Caco-2 (cell line): Measurements from ENCODE around the gene GRIK4. TPM values are rescaled to one million over a fixed set of nuclear protein-coding genes. Genes with fewer than 3 reads are reported as not detected.

Source experiments
- BruUV-seq: library from RNA; stranded (reverse); fragments of 400-500 nt; replicated peaks from 2 replicates; lab custom pipeline; 2021; lab: Mats Ljungman, UMichigan
- CTCF ChIA-PET: fragments of 300-600 bp; sonication (Branson Sonifier 250); formaldehyde crosslinking; loops from one replicate; lab custom pipeline; 2022; ENCODE audit warnings: antibody characterized with exemption; lab: Charles Lee
- POLR2A ChIA-PET: fragments of 300-600 bp; sonication (Branson Sonifier 250); formaldehyde crosslinking; loops from one replicate; lab custom pipeline; 2022; ENCODE audit warnings: antibody characterized with exemption; lab: Charles Lee
- DNase-seq, 2 experiments: peaks; one replicate each; pipeline versions ENCODE4 v3.0.0 to v3.0.0-alpha.2; 2020 to 2022
- H3K27me3 ChIP-seq: replicated peaks from 2 replicates; pipeline ENCODE4 v1.6.0; 2011; ENCODE audit warnings: low read length; ENCODE audit not compliant: control insufficient read depth, insufficient read depth
- H3K36me3 ChIP-seq: 2 replicates; pipeline ENCODE4 v1.5.1; 2011; ENCODE audit warnings: low read length; ENCODE audit not compliant: control insufficient read depth, insufficient read depth
- H3K4me1 ChIP-seq: fragments of 250-450 bp; sonication (Bioruptor Pico); 2 replicates; pipeline ENCODE4 v1.5.1; 2020; ENCODE audit warnings: mild to moderate bottlenecking
- H3K4me3 ChIP-seq: 2 replicates; pipeline ENCODE4 v1.5.1; 2011; ENCODE audit warnings: low read depth, mild to moderate bottlenecking, control low read depth, low read length
- H3K9me3 ChIP-seq: fragments of 250-450 bp; sonication (Bioruptor Pico); 2 replicates; pipeline ENCODE4 v1.5.1; 2020; ENCODE audit warnings: mild to moderate bottlenecking, moderate library complexity
- H3K27ac Mint-ChIP-seq: one replicate; pipeline ENCODE4 v1.8.0; 2022; ENCODE audit warnings: mixed read lengths; ENCODE audit not compliant: unreplicated experiment
- H3K27me3 Mint-ChIP-seq: one replicate; pipeline ENCODE4 v1.8.0; 2022; ENCODE audit warnings: mixed read lengths; ENCODE audit not compliant: insufficient read depth, unreplicated experiment
- H3K36me3 Mint-ChIP-seq: one replicate; pipeline ENCODE4 v1.8.0; 2022; ENCODE audit warnings: mild to moderate bottlenecking, mixed read lengths; ENCODE audit not compliant: insufficient read depth, unreplicated experiment
- H3K4me1 Mint-ChIP-seq: one replicate; pipeline ENCODE4 v1.8.0; 2022; ENCODE audit warnings: low read depth, mixed read lengths; ENCODE audit not compliant: unreplicated experiment
- H3K4me3 Mint-ChIP-seq: one replicate; pipeline ENCODE4 v1.8.0; 2022; ENCODE audit warnings: mild to moderate bottlenecking, moderate library complexity, mixed read lengths; ENCODE audit not compliant: unreplicated experiment
- H3K9me3 Mint-ChIP-seq: one replicate; pipeline ENCODE4 v1.8.0; 2022; ENCODE audit warnings: mixed read lengths; ENCODE audit not compliant: unreplicated experiment
- CTCF ChIP-seq, 2 experiments: fragments of 200-600 bp in 1 of 2; IDR thresholded peaks; 1 replicate in 1 of 2; 2 replicates in 1 of 2; pipeline versions ENCODE4 v1.5.1 to v1.8.0; 2011 to 2022; ENCODE audit warnings: antibody characterized with exemption in 1 of 2, control low read depth in 1 of 2, inconsistent platforms in 1 of 2, low read depth in 1 of 2, low read length in 1 of 2, mild to moderate bottlenecking in 1 of 2, moderate library complexity in 1 of 2; ENCODE audit not compliant: insufficient read depth in 1 of 2, severe bottlenecking in 1 of 2, unreplicated experiment in 1 of 2
- intact Hi-C: fragments of 100-400 bp; cut with micrococcal nuclease; formaldehyde crosslinking; loops from one replicate; pipeline ENCODE4 v1.10.0; 2022; ENCODE audit not compliant: unreplicated experiment
- total RNA-seq: library from RNA; stranded (reverse); gene quantifications from 2 replicates; pipeline ENCODE4 v1.2.3, GENCODE V29; 2022

GRIK4 gene
- total RNA-seq, 1 experiment from 2014 or later = 2.0 TPM

GRCh38 chr11:120884154-120885020, 372.8 kb downstream of the GRIK4 start:
- H3K27ac Mint-ChIP-seq = no peak overlapping the region
- TF ChIP-seq CTCF (IDR thresholded peaks at IDR 0.05; ENCODE audit: insufficient read depth in 1 of 2, low read depth in 1 of 2, low read length in 1 of 2, severe bottlenecking in 1 of 2, unreplicated experiment in 1 of 2) = no peak
- intact Hi-C loops = no loop called here
- no peak overlapping the region for H3K4me3 ChIP-seq
- H3K4me3 Mint-ChIP-seq = no peak overlapping the region
- DNase-seq = no peak
- no peaks in the 10 kb centered on the region for H3K9me3 ChIP-seq
- H3K27me3 ChIP-seq = no peaks in the 10 kb centered on the region; the same call in 1 of the 2 replicates
- ChIA-PET POLR2A (no interaction called here), CTCF (interaction anchor here (2.0 kb wide), 1 partner anchor 310 kb away, joined by 5 read pairs; no protein-coding TSS in a partner anchor)
- no peaks in the 10 kb centered on the region for H3K9me3 Mint-ChIP-seq
- no peaks in the 10 kb centered on the region for H3K36me3 Mint-ChIP-seq
- no peaks in the 10 kb centered on the region for H3K4me1 Mint-ChIP-seq
- H3K4me1 ChIP-seq = no peaks in the 10 kb centered on the region
- H3K27me3 Mint-ChIP-seq = peaks cover 31% of the 10 kb centered on the region
- H3K36me3 ChIP-seq = no peaks in the 10 kb centered on the region
- BruUV-seq = no TSS peak

GRCh38 chr11:120890609-120891320, 379.2 kb downstream of the GRIK4 start:
- CTCF ChIA-PET = no interaction called here
- Mint-ChIP-seq H3K27me3 (peaks cover 9% of the 10 kb centered on the region), H3K4me1 (no peaks in the 10 kb centered on the region), H3K36me3 (no peaks in the 10 kb centered on the region), H3K9me3 (no peaks in the 10 kb centered on the region), H3K27ac (no peak overlapping the region), H3K4me3 (no peak overlapping the region)
- intact Hi-C loops = no loop called here
- H3K9me3 ChIP-seq = no peaks in the 10 kb centered on the region
- no TSS peak for BruUV-seq
- peaks cover 5% of the 10 kb centered on the region; the same call in 1 of the 2 replicates for H3K4me1 ChIP-seq
- TF ChIP-seq CTCF (IDR thresholded peaks at IDR 0.05; ENCODE audit: insufficient read depth in 1 of 2, low read depth in 1 of 2, low read length in 1 of 2, severe bottlenecking in 1 of 2, unreplicated experiment in 1 of 2) = no peak
- no peak overlapping the region for H3K4me3 ChIP-seq
- no peaks in the 10 kb centered on the region for H3K36me3 ChIP-seq
- POLR2A ChIA-PET = no interaction called here
- no peak for DNase-seq
- no peaks in the 10 kb centered on the region; the same call in 1 of the 2 replicates for H3K27me3 ChIP-seq

- ChIA-PET CTCF (no interaction called here), POLR2A (no interaction called here)
- H3K27me3 ChIP-seq = no peaks in the 10 kb centered on the region; the same call in 1 of the 2 replicates
- no peaks in the 10 kb centered on the region for H3K9me3 Mint-ChIP-seq
- H3K36me3 Mint-ChIP-seq = no peaks in the 10 kb centered on the region
- H3K4me3 ChIP-seq = no peak overlapping the region
- H3K27me3 Mint-ChIP-seq = peaks cover 3% of the 10 kb centered on the region
- intact Hi-C loops = no loop called here
- no TSS peak for BruUV-seq
- H3K9me3 ChIP-seq = no peaks in the 10 kb centered on the region
- no peak overlapping the region for H3K27ac Mint-ChIP-seq
- no peak for TF ChIP-seq CTCF (IDR thresholded peaks at IDR 0.05; ENCODE audit: insufficient read depth in 1 of 2, low read depth in 1 of 2, low read length in 1 of 2, severe bottlenecking in 1 of 2, unreplicated experiment in 1 of 2)
- H3K4me3 Mint-ChIP-seq = no peak overlapping the region
- peaks cover 5% of the 10 kb centered on the region; the same call in 1 of the 2 replicates for H3K4me1 ChIP-seq
- no peaks in the 10 kb centered on the region for H3K4me1 Mint-ChIP-seq
- no peak for DNase-seq
- no peaks in the 10 kb centered on the region for H3K36me3 ChIP-seq
Observed at GRCh38 chr11:120893440-120894201, 382.1 kb downstream of the GRIK4 start.
